Esophagus squamous epithelium (tissue), 4 donors: ENCODE measurements around the gene SACM1L.

Source experiments
- POLR2A ChIP-seq, 4 donors: fragments of 450-650 bp; IDR thresholded peaks; one replicate each; pipeline ENCODE4 v1.6.1; 2017; ENCODE audit warnings: antibody characterized with exemption in 4 of 4, mild to moderate bottlenecking in 4 of 4, moderate library complexity in 3 of 4
- TF ChIP-seq, protein P1 (sequence below), 6 experiments: fragments of 450-650 bp in 4 of 6; fragments of 200-600 bp in 2 of 6; sonication (generic) in 2 of 6; IDR thresholded peaks; one replicate each; pipeline ENCODE4 v1.5.1; 2016 to 2019; ENCODE audit warnings: antibody characterized with exemption in 6 of 6, mild to moderate bottlenecking in 4 of 6, moderate library complexity in 4 of 6

DNA sequence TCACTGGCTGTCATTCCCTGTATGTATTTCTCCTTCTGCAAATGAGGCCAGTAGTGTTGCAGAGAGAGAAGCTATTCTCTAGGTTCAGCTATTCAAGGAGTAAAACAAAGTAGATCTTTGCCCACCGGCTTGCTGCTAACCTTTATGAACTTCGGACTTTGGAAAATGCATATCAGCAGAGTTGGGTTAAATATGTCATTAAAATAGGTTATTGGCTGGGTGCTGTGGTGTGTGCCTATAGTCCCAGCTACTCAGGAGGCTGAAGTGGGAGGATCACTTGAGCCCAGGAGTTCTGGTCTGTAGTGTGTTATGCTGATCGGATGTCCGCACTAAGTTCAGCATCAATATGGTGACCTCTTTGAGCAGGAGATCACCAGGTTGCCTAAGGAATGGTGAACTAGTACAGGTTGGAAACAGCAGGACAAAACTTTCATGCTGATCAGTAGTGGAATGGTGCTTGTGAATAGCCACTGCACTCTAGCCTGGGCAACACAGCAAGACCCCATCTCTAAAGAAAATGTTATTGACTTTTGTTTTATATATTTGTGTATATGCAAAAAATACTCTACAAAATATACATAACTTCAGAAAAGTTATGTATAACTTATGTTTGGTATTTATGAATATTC, 53.4 kb downstream of the SACM1L start:
- TF ChIP-seq, protein P1, sequence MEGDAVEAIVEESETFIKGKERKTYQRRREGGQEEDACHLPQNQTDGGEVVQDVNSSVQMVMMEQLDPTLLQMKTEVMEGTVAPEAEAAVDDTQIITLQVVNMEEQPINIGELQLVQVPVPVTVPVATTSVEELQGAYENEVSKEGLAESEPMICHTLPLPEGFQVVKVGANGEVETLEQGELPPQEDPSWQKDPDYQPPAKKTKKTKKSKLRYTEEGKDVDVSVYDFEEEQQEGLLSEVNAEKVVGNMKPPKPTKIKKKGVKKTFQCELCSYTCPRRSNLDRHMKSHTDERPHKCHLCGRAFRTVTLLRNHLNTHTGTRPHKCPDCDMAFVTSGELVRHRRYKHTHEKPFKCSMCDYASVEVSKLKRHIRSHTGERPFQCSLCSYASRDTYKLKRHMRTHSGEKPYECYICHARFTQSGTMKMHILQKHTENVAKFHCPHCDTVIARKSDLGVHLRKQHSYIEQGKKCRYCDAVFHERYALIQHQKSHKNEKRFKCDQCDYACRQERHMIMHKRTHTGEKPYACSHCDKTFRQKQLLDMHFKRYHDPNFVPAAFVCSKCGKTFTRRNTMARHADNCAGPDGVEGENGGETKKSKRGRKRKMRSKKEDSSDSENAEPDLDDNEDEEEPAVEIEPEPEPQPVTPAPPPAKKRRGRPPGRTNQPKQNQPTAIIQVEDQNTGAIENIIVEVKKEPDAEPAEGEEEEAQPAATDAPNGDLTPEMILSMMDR (IDR thresholded peaks at IDR 0.05) = no peak
- no peak for TF ChIP-seq POLR2A (IDR thresholded peaks at IDR 0.05)
